Activated CD8-positive, alpha-beta T cell treated with anti-CD3 and anti-CD28 coated beads for 36 hours (primary cell): ENCODE results near the gene GPC6. TPM values are rescaled to one million over a fixed set of nuclear protein-coding genes. Genes with fewer than 3 reads are reported as not detected.

Experiments
- ATAC-seq: fragments of 200-7000 bp; cut with Tn5 transposase; one replicate; pipeline ENCODE4 v1.10.0; 2021; ENCODE audit warnings: mild to moderate bottlenecking, moderate library complexity
- CTCF ChIA-PET: fragments of 350-600 bp; sonication (Branson Sonifier 250); formaldehyde crosslinking; loops from one replicate; lab custom pipeline; 2021; ENCODE audit warnings: antibody characterized with exemption; lab: Charles Lee
- POLR2A ChIA-PET: fragments of 350-600 bp; sonication (Branson Sonifier 250); formaldehyde crosslinking; loops from one replicate; lab custom pipeline; 2021; ENCODE audit warnings: antibody characterized with exemption; lab: Charles Lee
- DNase-seq: peaks from one replicate; pipeline ENCODE4 v3.0.0-alpha.2; 2020
- H3K27ac Mint-ChIP-seq: one replicate; pipeline ENCODE4 v1.8.0; 2021; ENCODE audit warnings: mild to moderate bottlenecking, mixed read lengths
- H3K27me3 Mint-ChIP-seq: one replicate; pipeline ENCODE4 v1.8.0; 2021; ENCODE audit warnings: mixed read lengths
- H3K36me3 Mint-ChIP-seq: one replicate; pipeline ENCODE4 v1.8.0; 2021; ENCODE audit warnings: low read depth, mixed read lengths
- H3K4me1 Mint-ChIP-seq: one replicate; pipeline ENCODE4 v1.8.0; 2021; ENCODE audit warnings: low read depth, mixed read lengths
- H3K4me3 Mint-ChIP-seq: one replicate; pipeline ENCODE4 v1.8.0; 2021; ENCODE audit warnings: mild to moderate bottlenecking, moderate library complexity, mixed read lengths
- H3K9me3 Mint-ChIP-seq: one replicate; pipeline ENCODE4 v1.8.0; 2021; ENCODE audit warnings: mixed read lengths
- intact Hi-C: fragments of 100-400 bp; cut with micrococcal nuclease; formaldehyde crosslinking; loops from one replicate; pipeline ENCODE4 v1.10.0; 2022
- total RNA-seq, 2 experiments: library from RNA; stranded (reverse); gene quantifications; one replicate each; pipeline ENCODE4 v1.2.3, GENCODE V29; 2021
- TF ChIP-seq, protein P1 (sequence below): fragments of 200-600 bp; IDR thresholded peaks from one replicate; pipeline ENCODE4 v1.8.0; 2022; ENCODE audit warnings: antibody characterized with exemption, mild to moderate bottlenecking

Gene GPC6
- total RNA-seq, 2 experiments from 2014 or later, result not detected

DNA sequence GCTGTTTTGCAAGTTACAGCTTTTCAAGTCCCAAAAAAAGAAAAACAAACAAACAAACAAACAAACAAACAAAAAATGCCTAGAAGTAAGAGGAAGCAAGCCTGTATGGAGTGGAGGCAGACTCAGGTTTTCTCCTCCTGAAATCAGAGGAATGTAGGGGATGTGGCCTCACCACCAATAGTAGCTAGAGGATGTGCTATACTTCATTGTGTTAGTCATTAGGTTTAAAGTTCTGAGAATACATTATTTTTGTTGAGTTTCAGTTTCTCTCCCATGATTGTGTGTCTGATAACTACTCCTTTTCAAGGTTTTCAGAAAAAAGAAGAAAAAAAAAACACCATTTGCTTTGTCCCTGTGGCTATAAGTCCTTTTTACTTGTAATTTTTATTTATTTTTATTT is 524.5 kb downstream of the GPC6 start:
- TF ChIP-seq, protein P1, sequence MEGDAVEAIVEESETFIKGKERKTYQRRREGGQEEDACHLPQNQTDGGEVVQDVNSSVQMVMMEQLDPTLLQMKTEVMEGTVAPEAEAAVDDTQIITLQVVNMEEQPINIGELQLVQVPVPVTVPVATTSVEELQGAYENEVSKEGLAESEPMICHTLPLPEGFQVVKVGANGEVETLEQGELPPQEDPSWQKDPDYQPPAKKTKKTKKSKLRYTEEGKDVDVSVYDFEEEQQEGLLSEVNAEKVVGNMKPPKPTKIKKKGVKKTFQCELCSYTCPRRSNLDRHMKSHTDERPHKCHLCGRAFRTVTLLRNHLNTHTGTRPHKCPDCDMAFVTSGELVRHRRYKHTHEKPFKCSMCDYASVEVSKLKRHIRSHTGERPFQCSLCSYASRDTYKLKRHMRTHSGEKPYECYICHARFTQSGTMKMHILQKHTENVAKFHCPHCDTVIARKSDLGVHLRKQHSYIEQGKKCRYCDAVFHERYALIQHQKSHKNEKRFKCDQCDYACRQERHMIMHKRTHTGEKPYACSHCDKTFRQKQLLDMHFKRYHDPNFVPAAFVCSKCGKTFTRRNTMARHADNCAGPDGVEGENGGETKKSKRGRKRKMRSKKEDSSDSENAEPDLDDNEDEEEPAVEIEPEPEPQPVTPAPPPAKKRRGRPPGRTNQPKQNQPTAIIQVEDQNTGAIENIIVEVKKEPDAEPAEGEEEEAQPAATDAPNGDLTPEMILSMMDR, result no peak
- Mint-ChIP-seq H3K27me3 (peaks cover 5% of the 10 kb centered on the region), H3K27ac (no peak overlapping the region), H3K4me3 (no peak overlapping the region), H3K36me3 (no peaks in the 10 kb centered on the region), H3K9me3 (no peaks in the 10 kb centered on the region), H3K4me1 (no peaks in the 10 kb centered on the region)
- intact Hi-C loops, result no loop called here
- ChIA-PET POLR2A (no interaction called here), CTCF (no interaction called here)
- no peak for DNase-seq
- peak; percentile 73 for ATAC-seq

DNA sequence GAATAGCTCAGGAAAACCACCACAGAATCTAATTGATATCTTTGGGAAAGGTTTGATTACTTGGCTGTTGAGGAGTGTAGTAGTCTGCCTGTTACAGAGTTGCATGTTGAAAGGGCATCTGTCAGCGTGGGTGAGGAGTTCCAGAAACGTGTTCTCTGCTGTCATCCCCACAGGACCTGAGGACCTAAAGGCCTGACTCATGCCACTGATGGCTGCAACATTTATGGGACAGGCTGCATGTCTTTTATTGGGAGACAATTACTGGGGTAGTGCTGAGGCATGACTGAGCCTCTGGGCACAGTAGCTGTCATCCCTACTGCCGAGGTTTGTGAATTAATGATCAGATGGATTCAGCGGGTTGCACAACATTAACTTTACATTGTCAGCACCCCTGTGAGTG is 525.9 kb downstream of the GPC6 start:
- H3K27me3 Mint-ChIP-seq, result peaks cover 5% of the 10 kb centered on the region
- H3K4me1 Mint-ChIP-seq, result no peaks in the 10 kb centered on the region
- intact Hi-C loops, result no loop called here
- H3K27ac Mint-ChIP-seq, result no peak overlapping the region
- no peak overlapping the region for H3K4me3 Mint-ChIP-seq
- POLR2A ChIA-PET, result no interaction called here
- no peak for DNase-seq
- no peaks in the 10 kb centered on the region for H3K36me3 Mint-ChIP-seq
- TF ChIP-seq, protein P1, result no peak
- no peak for ATAC-seq
- CTCF ChIA-PET, result no interaction called here
- no peaks in the 10 kb centered on the region for H3K9me3 Mint-ChIP-seq

DNA sequence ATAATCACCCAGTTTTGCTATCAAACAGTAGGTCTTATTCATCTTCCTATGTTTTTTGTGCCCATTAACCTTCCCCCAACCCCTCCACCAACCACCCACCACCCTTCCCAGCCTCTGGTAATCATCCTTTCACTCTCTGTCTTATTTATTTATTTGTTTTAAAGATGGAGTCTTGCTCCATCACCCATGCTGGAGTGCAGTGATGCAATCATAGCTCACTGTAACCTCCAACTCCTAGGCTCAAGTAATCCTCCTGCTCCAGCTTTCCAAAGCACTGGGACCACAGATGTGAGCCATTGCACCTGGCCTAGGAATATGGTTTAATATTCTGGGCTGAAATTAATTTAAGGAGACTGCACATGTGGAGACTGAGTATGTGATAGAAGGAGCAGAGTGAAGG is 527.0 kb downstream of the GPC6 start:
- intact Hi-C loops, result no loop called here
- POLR2A ChIA-PET, result no interaction called here
- H3K27ac Mint-ChIP-seq, result no peak overlapping the region
- H3K27me3 Mint-ChIP-seq, result peaks cover 5% of the 10 kb centered on the region
- H3K36me3 Mint-ChIP-seq, result no peaks in the 10 kb centered on the region
- H3K4me1 Mint-ChIP-seq, result peaks cover under 1% of the 10 kb centered on the region
- no peak for DNase-seq
- TF ChIP-seq, protein P1, result no peak
- no peak for ATAC-seq
- H3K9me3 Mint-ChIP-seq, result no peaks in the 10 kb centered on the region
- no peak overlapping the region for H3K4me3 Mint-ChIP-seq
- CTCF ChIA-PET, result no interaction called here

DNA sequence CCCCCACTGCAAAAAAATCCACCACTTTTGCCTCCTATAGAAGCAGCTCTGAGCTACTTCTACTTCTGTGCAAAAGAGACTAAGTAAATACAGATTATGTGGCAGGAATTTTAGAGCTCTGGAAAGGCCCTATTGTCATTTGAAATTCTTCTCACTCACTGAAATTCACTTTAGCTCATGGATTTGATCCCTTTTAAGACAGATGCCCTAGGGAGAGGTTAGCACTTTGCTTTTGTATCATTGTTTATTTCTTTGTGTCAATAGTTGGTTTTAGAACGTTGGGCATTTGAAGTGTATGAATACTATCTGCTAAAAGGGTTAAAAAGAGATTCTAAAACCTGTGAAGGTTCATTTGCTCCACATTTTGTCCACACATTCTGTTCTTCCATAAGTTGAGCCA is 528.7 kb downstream of the GPC6 start:
- ChIA-PET POLR2A (no interaction called here), CTCF (no interaction called here)
- ATAC-seq, result no peak

DNA sequence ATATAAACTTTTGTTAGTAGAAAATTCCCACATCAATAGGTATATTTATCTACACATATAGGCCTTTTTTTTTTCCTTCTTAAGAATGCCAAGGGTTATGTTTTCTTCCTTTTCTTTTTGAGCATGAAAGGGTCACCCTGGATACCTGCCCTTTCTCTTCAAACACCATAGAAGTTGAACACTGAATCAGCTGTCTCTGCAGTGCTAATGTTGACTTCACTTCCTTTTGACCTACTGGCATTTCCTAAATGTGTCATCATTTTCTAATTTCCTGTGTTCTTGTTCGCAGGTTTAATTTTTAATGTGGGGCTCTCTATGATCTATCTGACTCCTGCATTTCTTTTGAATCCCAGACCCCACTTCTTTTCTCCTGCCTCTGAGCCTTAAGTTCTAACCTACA is 532.0 kb downstream of the GPC6 start:
- Mint-ChIP-seq H3K9me3 (no peaks in the 10 kb centered on the region), H3K27ac (peak overlapping the region; percentile 9), H3K4me3 (no peak overlapping the region), H3K4me1 (peaks cover 6% of the 10 kb centered on the region), H3K36me3 (no peaks in the 10 kb centered on the region), H3K27me3 (peaks cover 6% of the 10 kb centered on the region)
- ChIA-PET POLR2A (no interaction called here), CTCF (no interaction called here)
- intact Hi-C loops, result no loop called here
- no peak for DNase-seq
- peak; percentile 51 for ATAC-seq
- TF ChIP-seq, protein P1, result no peak

More for the DNA sequence above, 528.7 kb downstream of the GPC6 start:
- no peak overlapping the region for H3K4me3 Mint-ChIP-seq
- no peaks in the 10 kb centered on the region for H3K9me3 Mint-ChIP-seq
- TF ChIP-seq, protein P1, result no peak
- peaks cover 7% of the 10 kb centered on the region for H3K27me3 Mint-ChIP-seq
- H3K36me3 Mint-ChIP-seq, result no peaks in the 10 kb centered on the region
- intact Hi-C loops, result no loop called here
- no peak for DNase-seq
- H3K4me1 Mint-ChIP-seq, result peaks cover 6% of the 10 kb centered on the region
- no peak overlapping the region for H3K27ac Mint-ChIP-seq
